HepG2 (cell line): ENCODE results near the gene PIP5KL1. TPM values are rescaled to one million over a fixed set of nuclear protein-coding genes. Genes with fewer than 3 reads are reported as not detected.

Experiments used
- CBX2 ChIP-seq, 2 experiments: fragments of 200-600 bp in 1 of 2; sonication (generic); formaldehyde crosslinking in 1 of 2; IDR thresholded peaks; 2 replicates each; pipeline versions ENCODE4 v1.7.0 to v1.8.1; 2018 to 2022; ENCODE audit warnings: low read depth in 2 of 2, low read length in 1 of 2, mild to moderate bottlenecking in 1 of 2, missing genetic modification reagents in 1 of 2
- DR1 ChIP-seq: sonication (generic); formaldehyde crosslinking; IDR thresholded peaks from 2 replicates; pipeline ENCODE4 v1.8.0; 2021; ENCODE audit warnings: mild to moderate bottlenecking, missing genetic modification reagents, inconsistent platforms
- EEA1 ChIP-seq: sonication (generic); formaldehyde crosslinking; IDR thresholded peaks from 2 replicates; pipeline ENCODE4 v1.5.1; 2020; ENCODE audit warnings: mild to moderate bottlenecking, missing genetic modification reagents, borderline replicate concordance
- FLYWCH1 ChIP-seq: sonication (generic); formaldehyde crosslinking; IDR thresholded peaks from 2 replicates; pipeline ENCODE4 v1.8.1; 2023; ENCODE audit warnings: mild to moderate bottlenecking, missing genetic modification reagents
- GATAD2A ChIP-seq: IDR thresholded peaks from 2 replicates; pipeline ENCODE4 v1.6.1; 2016
- GZF1 ChIP-seq: sonication (generic); formaldehyde crosslinking; IDR thresholded peaks from 2 replicates; pipeline ENCODE4 v1.5.1; 2020; ENCODE audit warnings: mild to moderate bottlenecking, missing genetic modification reagents
- HMG20A ChIP-seq: IDR thresholded peaks from 2 replicates; pipeline ENCODE4 v1.6.1; 2016; ENCODE audit warnings: borderline replicate concordance
- HNF4A ChIP-seq: sonication (generic); formaldehyde crosslinking; IDR thresholded peaks from 2 replicates; pipeline ENCODE4 v1.4.0; 2020; ENCODE audit warnings: missing genetic modification reagents
- HNF4G ChIP-seq, 2 experiments: sonication (generic) in 1 of 2; formaldehyde crosslinking in 1 of 2; IDR thresholded peaks; 2 replicates each; pipeline versions ENCODE4 v1.4.0 to v1.6.1; 2011 to 2020; ENCODE audit warnings: borderline replicate concordance in 2 of 2, low read depth in 2 of 2, mild to moderate bottlenecking in 2 of 2, low read length in 1 of 2, missing genetic modification reagents in 1 of 2, moderate library complexity in 1 of 2
- KDM5B ChIP-seq: sonication (generic); formaldehyde crosslinking; IDR thresholded peaks from 2 replicates; pipeline ENCODE4 v1.4.0; 2020; ENCODE audit warnings: missing genetic modification reagents, mild to moderate bottlenecking, borderline replicate concordance
- NR1H2 ChIP-seq: sonication (generic); formaldehyde crosslinking; IDR thresholded peaks from 2 replicates; pipeline ENCODE4 v1.8.1; 2022; ENCODE audit warnings: low read depth, missing genetic modification reagents, borderline replicate concordance
- NR2F6 ChIP-seq, 2 experiments: IDR thresholded peaks; 2 replicates each; pipeline ENCODE4 v1.6.1; 2016; ENCODE audit warnings: antibody characterized with exemption in 1 of 2, mild to moderate bottlenecking in 1 of 2
- SAFB2 ChIP-seq: sonication (generic); formaldehyde crosslinking; IDR thresholded peaks from 2 replicates; pipeline ENCODE4 v1.5.1; 2020; ENCODE audit warnings: missing genetic modification reagents, low read depth, mild to moderate bottlenecking, borderline replicate concordance
- SALL2 ChIP-seq: sonication (generic); formaldehyde crosslinking; IDR thresholded peaks from 2 replicates; pipeline ENCODE4 v1.8.1; 2023; ENCODE audit warnings: mild to moderate bottlenecking, missing genetic modification reagents, inconsistent platforms
- SAP130 ChIP-seq: IDR thresholded peaks from 2 replicates; pipeline ENCODE4 v1.6.1; 2016; ENCODE audit warnings: low read depth
- SMARCE1 ChIP-seq: fragments of 450-650 bp; IDR thresholded peaks from 2 replicates; pipeline ENCODE4 v1.6.1; 2017; ENCODE audit warnings: borderline replicate concordance
- SOX13 ChIP-seq, 3 experiments: fragments of 450-650 bp in 1 of 3; sonication (generic) in 1 of 3; formaldehyde crosslinking in 1 of 3; IDR thresholded peaks in 2 of 3; conservative IDR thresholded peaks in 1 of 3; 2 replicates each; pipeline versions ENCODE4 v1.5.0 to v1.6.1; 2016 to 2020; ENCODE audit warnings: antibody characterized with exemption in 1 of 3, mild to moderate bottlenecking in 1 of 3, missing compliant biosample characterization in 1 of 3, missing genetic modification reagents in 1 of 3, moderate library complexity in 1 of 3
- SP4 ChIP-seq: sonication (generic); formaldehyde crosslinking; IDR thresholded peaks from 2 replicates; pipeline ENCODE4 v1.8.1; 2023; ENCODE audit warnings: mild to moderate bottlenecking, missing genetic modification reagents
- TMF1 ChIP-seq: sonication (generic); formaldehyde crosslinking; IDR thresholded peaks from 2 replicates; pipeline ENCODE4 v1.8.1; 2022; ENCODE audit warnings: low read depth, missing genetic modification reagents
- ZSCAN20 ChIP-seq: sonication (generic); formaldehyde crosslinking; IDR thresholded peaks from 2 replicates; pipeline ENCODE4 v1.4.0; 2020; ENCODE audit warnings: missing genetic modification reagents, mild to moderate bottlenecking, borderline replicate concordance
- polyA plus RNA-seq, 8 experiments: library from polyadenylated mRNA; depleted of rRNA in 3 of 8; stranded (reverse) in 7 of 8; unstranded in 1 of 8; fragments of >200 nt; fragmentation: Illumina TruSeq in 4 of 8; extraction: Trizol in 4 of 8; gene quantifications; 2 replicates each; pipeline versions ENCODE4 v1.2.1 to v1.2.3, GENCODE V29; 2011 to 2016; ENCODE audit warnings: low read depth in 4 of 8, missing spikeins in 1 of 8, mixed read lengths in 1 of 8; ENCODE audit not compliant: insufficient read depth in 1 of 8
- total RNA-seq, 5 experiments: library from RNA; depleted of rRNA; stranded (reverse); fragments of >200 nt; fragmentation: Illumina TruSeq; extraction: Trizol; gene quantifications; 2 replicates each; pipeline ENCODE4 v1.2.3, GENCODE V29; 2016; ENCODE audit warnings: low read depth in 1 of 5
- TF ChIP-seq, protein P1 (sequence below): sonication (generic); formaldehyde crosslinking; IDR thresholded peaks from 2 replicates; pipeline ENCODE4 v1.5.0; 2020; ENCODE audit warnings: missing genetic modification reagents, mild to moderate bottlenecking, borderline replicate concordance
- TF ChIP-seq, protein P2 (sequence below): fragments of 450-650 bp; IDR thresholded peaks from 2 replicates; pipeline ENCODE4 v1.6.1; 2017
- TF ChIP-seq, protein P3 (sequence below): sonication (generic); formaldehyde crosslinking; conservative IDR thresholded peaks from 2 replicates; pipeline ENCODE4 v1.8.1; 2023; ENCODE audit warnings: missing genetic modification reagents

The PIP5KL1 gene
- total and polyA plus RNA-seq, 2 of the 13 experiments (the other 11 are each of a cell fraction or from before 2014, with no cell fraction given): 0.20 to 0.49 TPM

DNA sequence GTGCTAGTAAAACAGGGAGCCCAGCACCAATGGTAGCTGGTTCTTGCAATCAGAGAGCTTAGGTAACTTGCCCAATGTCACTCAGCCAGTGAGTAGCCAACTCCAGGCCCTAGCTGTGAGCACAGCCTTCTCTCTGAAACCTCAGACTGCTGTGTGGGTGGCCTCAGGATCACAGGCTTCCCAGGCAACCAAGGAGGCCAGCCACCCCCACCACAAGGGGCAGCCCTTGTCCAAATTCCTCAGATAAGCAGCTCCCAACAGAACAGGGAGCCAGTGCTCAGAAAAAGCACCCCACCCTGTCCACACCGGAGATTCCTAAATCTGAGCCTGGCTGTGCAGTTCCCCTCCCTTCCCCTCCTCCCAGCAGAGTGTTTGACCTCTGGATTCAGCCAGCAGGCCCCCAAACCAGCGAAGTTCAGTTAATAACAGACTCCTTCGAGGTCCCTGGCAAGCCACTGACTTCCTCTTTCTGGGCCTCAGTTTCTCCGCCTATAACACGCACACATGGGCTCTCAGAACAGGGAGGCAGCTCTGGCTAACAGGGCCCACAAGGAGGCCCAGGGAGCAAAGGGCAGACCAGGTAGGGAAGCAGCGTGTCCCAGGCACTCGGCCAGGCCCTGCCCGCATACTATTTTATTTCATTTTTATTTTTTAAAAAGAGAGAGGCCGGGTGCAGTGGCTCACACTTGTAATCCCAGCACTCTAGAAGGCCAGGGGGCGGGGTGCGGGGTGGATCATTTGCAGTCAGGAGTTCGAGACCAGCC, 47.5 kb upstream of the PIP5KL1 start (continued):
- TF ChIP-seq, protein P1, sequence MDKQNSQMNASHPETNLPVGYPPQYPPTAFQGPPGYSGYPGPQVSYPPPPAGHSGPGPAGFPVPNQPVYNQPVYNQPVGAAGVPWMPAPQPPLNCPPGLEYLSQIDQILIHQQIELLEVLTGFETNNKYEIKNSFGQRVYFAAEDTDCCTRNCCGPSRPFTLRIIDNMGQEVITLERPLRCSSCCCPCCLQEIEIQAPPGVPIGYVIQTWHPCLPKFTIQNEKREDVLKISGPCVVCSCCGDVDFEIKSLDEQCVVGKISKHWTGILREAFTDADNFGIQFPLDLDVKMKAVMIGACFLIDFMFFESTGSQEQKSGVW (CRISPR knock-in tag): no peak
- TF ChIP-seq, protein P2, sequence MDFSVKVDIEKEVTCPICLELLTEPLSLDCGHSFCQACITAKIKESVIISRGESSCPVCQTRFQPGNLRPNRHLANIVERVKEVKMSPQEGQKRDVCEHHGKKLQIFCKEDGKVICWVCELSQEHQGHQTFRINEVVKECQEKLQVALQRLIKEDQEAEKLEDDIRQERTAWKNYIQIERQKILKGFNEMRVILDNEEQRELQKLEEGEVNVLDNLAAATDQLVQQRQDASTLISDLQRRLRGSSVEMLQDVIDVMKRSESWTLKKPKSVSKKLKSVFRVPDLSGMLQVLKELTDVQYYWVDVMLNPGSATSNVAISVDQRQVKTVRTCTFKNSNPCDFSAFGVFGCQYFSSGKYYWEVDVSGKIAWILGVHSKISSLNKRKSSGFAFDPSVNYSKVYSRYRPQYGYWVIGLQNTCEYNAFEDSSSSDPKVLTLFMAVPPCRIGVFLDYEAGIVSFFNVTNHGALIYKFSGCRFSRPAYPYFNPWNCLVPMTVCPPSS: no peak
- no peak for TF ChIP-seq GATAD2A (CRISPR knock-in tag)
- no peak for TF ChIP-seq SMARCE1
- 0 out of 2 replicates have a peak, but pooled peaks have one; percentile 18 for TF ChIP-seq SAP130 (CRISPR knock-in tag)
- no peak for TF ChIP-seq ZSCAN20
- TF ChIP-seq FLYWCH1: no peak
- no peak for TF ChIP-seq HMG20A (CRISPR knock-in tag)
- TF ChIP-seq, protein P3, sequence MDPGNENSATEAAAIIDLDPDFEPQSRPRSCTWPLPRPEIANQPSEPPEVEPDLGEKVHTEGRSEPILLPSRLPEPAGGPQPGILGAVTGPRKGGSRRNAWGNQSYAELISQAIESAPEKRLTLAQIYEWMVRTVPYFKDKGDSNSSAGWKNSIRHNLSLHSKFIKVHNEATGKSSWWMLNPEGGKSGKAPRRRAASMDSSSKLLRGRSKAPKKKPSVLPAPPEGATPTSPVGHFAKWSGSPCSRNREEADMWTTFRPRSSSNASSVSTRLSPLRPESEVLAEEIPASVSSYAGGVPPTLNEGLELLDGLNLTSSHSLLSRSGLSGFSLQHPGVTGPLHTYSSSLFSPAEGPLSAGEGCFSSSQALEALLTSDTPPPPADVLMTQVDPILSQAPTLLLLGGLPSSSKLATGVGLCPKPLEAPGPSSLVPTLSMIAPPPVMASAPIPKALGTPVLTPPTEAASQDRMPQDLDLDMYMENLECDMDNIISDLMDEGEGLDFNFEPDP (CRISPR knock-in tag): 0 out of 2 replicates have a peak, but pooled peaks have one; percentile 24
- TF ChIP-seq GZF1 (CRISPR knock-in tag): no peak
- TF ChIP-seq SOX13 (IDR thresholded peaks at IDR 0.05): no peak
- no peak for TF ChIP-seq SOX13 (CRISPR knock-in tag; conservative IDR thresholded peaks at IDR 0.05 in 1 of 2, IDR thresholded peaks at IDR 0.05 in 1 of 2)
- no peak for TF ChIP-seq DR1 (CRISPR knock-in tag)
- no peak for TF ChIP-seq NR1H2 (CRISPR knock-in tag)
- no peak for TF ChIP-seq SP4 (CRISPR knock-in tag)
- TF ChIP-seq HNF4A (CRISPR knock-in tag): no peak
- no peak for TF ChIP-seq EEA1
- no peak for TF ChIP-seq TMF1
- TF ChIP-seq CBX2 (IDR thresholded peaks at IDR 0.05; ENCODE audit: low read depth, low read length): no peak
- TF ChIP-seq CBX2 (CRISPR knock-in tag; IDR thresholded peaks at IDR 0.05; ENCODE audit: low read depth): no peak
- TF ChIP-seq SAFB2 (CRISPR knock-in tag): no peak
- no peak for TF ChIP-seq SALL2 (CRISPR knock-in tag)
- peak; percentile 43; the same call in 1 of the 2 replicates for TF ChIP-seq HNF4G (IDR thresholded peaks at IDR 0.05; ENCODE audit: borderline replicate concordance, low read depth, low read length)
- no peak for TF ChIP-seq HNF4G (CRISPR knock-in tag; IDR thresholded peaks at IDR 0.05; ENCODE audit: borderline replicate concordance, low read depth)
- TF ChIP-seq NR2F6 (IDR thresholded peaks at IDR 0.05): no peak
- TF ChIP-seq NR2F6 (CRISPR knock-in tag; IDR thresholded peaks at IDR 0.05): peak; percentile 28; the same call in 1 of the 2 replicates
- 0 out of 2 replicates have a peak, but pooled peaks have one; percentile 22 for TF ChIP-seq KDM5B
